Measurements from ENCODE around the gene ABCB4.

Gene ABCB4

GRCh38 chr7:87475359-87476178 is at the start of gene ABCB4:
Gene ABCB4 (minus strand): TSS chr7:87475680. CDS start chr7:87475465, 215 bp downstream.
- no peak for TF ChIP-seq CTCF (IDR thresholded peaks at IDR 0.05; ENCODE audit: low read depth, low read length)
- peak within 1 kb of the TSS; percentile 45 for H3K4me3 ChIP-seq (ENCODE audit: low read depth, low read length)

DNA sequence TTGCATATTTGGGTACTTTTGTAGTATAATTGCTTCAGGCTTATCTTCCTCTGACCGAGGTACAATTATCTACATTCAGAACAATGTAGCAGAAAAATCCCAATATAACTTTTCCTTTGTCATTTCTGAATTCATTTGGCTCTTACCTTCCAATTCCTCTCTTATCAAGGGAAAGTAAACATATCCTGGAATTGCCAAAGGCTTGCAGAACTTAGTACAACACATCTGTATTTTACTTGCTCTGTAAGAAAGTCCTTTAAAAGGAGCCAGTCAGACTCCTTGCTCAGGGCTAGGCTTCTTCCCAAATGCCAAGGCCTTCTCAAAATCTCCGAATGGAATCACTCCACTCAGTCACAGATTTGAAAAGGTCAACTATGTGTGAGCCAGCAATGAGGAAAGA is 43.3 kb upstream of the ABCB4 start:
- TF ChIP-seq CTCF (IDR thresholded peaks at IDR 0.05; ENCODE audit: low read depth, low read length): no peak
- no peak overlapping the region for H3K4me3 ChIP-seq (ENCODE audit: low read depth, low read length)

DNA sequence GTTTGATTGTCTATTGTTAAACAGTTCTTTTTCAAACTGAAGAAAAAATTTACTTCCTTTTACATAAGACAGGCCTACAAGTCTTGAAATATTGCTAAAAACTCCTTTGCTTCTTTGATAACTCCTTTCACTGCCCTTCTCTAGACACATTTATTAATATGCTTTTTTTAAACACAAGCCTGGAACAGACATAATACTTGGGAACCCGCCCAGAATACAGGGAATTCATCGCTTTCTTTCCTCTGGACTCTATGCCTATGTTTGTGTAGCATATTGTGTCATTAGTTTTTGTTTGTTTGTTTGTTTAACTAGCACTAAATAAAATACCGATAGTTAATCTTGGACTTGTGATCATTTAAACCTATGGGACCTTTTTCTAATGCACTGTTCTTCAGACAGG is 42.4 kb upstream of the ABCB4 start:
- H3K4me3 ChIP-seq (ENCODE audit: low read depth, low read length): no peak overlapping the region
- TF ChIP-seq CTCF (IDR thresholded peaks at IDR 0.05; ENCODE audit: low read depth, low read length): no peak

DNA sequence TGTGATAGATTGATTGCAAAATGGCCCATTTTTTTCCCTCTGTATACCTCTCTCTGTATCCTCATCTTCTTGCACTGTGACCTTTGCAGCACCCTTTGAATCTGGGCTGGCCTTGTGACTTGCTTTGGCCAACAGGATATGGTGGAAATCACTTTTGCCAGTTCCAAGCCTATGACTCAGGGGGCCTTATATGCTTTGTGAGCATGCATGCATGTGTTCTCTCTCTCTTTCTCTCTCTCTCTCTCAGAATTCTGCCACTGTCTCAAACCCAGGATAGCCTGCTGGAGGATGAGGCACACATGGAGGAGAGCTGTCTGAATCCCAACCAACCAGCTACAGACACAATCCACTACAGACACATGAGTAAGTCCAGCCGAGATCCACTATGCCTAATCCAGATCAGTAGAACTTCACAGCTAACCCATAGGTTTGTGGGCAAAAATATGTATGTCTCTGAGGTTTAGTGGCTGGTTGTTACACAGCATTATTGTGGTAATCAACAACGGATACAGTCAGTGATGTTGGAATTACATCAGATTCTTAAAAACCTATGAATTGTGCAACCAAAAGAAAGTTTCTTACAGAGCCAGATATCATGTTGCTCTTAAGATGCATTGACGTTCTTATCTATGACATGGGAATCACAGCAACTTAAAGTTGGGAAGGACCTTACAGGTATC is 41.8 kb upstream of the ABCB4 start:
- no peak for TF ChIP-seq CTCF (IDR thresholded peaks at IDR 0.05; ENCODE audit: low read depth, low read length)
- no peak overlapping the region for H3K4me3 ChIP-seq (ENCODE audit: low read depth, low read length)

- H3K4me3 ChIP-seq (ENCODE audit: low read depth, low read length): no peak overlapping the region
- no peak for TF ChIP-seq CTCF (IDR thresholded peaks at IDR 0.05; ENCODE audit: low read depth, low read length)
Observed at GRCh38 chr7:87513735-87514335, 38.4 kb upstream of the ABCB4 start.

DNA sequence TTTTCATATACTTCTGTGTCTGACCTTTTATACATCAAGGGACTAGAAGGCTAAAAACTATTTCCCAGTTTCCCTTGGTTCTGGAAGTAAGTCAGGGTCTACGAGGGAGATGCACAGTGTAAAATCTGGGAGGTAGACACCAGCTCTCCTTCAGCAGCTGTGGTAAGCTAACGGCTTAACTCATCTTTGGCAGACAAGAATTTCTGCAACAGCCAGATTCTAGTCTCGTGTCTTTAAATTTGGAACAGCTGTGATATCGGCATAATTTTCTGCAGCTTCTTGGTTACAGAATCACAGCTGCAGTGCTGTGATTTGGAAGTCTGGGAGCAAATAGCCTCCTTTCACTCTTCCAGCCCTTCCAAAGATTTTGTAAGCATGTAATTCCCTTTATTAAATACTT is 37.4 kb upstream of the ABCB4 start:
- TF ChIP-seq CTCF (IDR thresholded peaks at IDR 0.05; ENCODE audit: low read depth, low read length): no peak
- no peak overlapping the region for H3K4me3 ChIP-seq (ENCODE audit: low read depth, low read length)

- no peak for TF ChIP-seq CTCF (IDR thresholded peaks at IDR 0.05; ENCODE audit: low read depth, low read length)
- no peak overlapping the region for H3K4me3 ChIP-seq (ENCODE audit: low read depth, low read length)
Observed at GRCh38 chr7:87511510-87511909, 36.0 kb upstream of the ABCB4 start.

Measured in WI38 (cell line).